Spleen (tissue), 11 donors: ENCODE data around the gene SIK3. TPM values are rescaled to one million over a fixed set of nuclear protein-coding genes. Genes with fewer than 3 reads are reported as not detected.
A peak's percentile ranks its signal among the peaks of the same experiment; 100 is the strongest.

ENCODE experiments used
- DNase-seq: peaks from one replicate; pipeline ENCODE4 v3.0.0-alpha.2; 2020
- H3K27ac ChIP-seq, 8 donors: fragments of 200-600 bp; sonication (generic) in 7 of 8; 1 replicate in 4 of 8; 2 replicates in 4 of 8; pipeline versions ENCODE4 v1.5.0 to v1.8.0; 2016 to 2021; ENCODE audit warnings: inconsistent platforms in 4 of 8, mild to moderate bottlenecking in 4 of 8, moderate library complexity in 1 of 8
- H3K27me3 ChIP-seq, 7 donors: fragments of 200-600 bp; sonication (generic) in 6 of 7; replicated peaks in 1 of 7; 1 replicate in 4 of 7; 2 replicates in 3 of 7; pipeline versions ENCODE4 v1.5.0 to v1.8.0; 2016 to 2021; ENCODE audit warnings: inconsistent platforms in 3 of 7, mild to moderate bottlenecking in 1 of 7
- H3K36me3 ChIP-seq, 6 donors: fragments of 200-600 bp; sonication (generic) in 5 of 6; 1 replicate in 4 of 6; 2 replicates in 2 of 6; pipeline versions ENCODE4 v1.5.0 to v1.8.0; 2016 to 2021; ENCODE audit warnings: inconsistent platforms in 2 of 6
- H3K4me1 ChIP-seq, 6 donors: fragments of 200-600 bp; sonication (generic) in 5 of 6; 1 replicate in 3 of 6; 2 replicates in 3 of 6; pipeline versions ENCODE4 v1.5.0 to v1.8.0; 2016 to 2021; ENCODE audit warnings: inconsistent platforms in 3 of 6
- H3K4me3 ChIP-seq, 8 donors: fragments of 200-600 bp; sonication (generic) in 7 of 8; 1 replicate in 4 of 8; 2 replicates in 4 of 8; pipeline versions ENCODE4 v1.5.0 to v1.8.0; 2016 to 2021; ENCODE audit warnings: inconsistent platforms in 4 of 8, mild to moderate bottlenecking in 4 of 8, moderate library complexity in 2 of 8
- H3K9me3 ChIP-seq, 8 donors: fragments of 200-600 bp; sonication (generic) in 7 of 8; 1 replicate in 4 of 8; 2 replicates in 4 of 8; pipeline versions ENCODE4 v1.5.0 to v1.8.0; 2016 to 2021; ENCODE audit warnings: inconsistent platforms in 4 of 8
- POLR2A ChIP-seq, 3 donors: fragments of 450-650 bp; IDR thresholded peaks; one replicate each; pipeline ENCODE4 v1.5.1; 2017; ENCODE audit warnings: antibody characterized with exemption in 3 of 3, mild to moderate bottlenecking in 1 of 3
- POLR2AphosphoS5 ChIP-seq, 3 donors: sonication (generic); formaldehyde crosslinking; IDR thresholded peaks; one replicate each; pipeline ENCODE4 v1.5.1; 2017; ENCODE audit warnings: antibody characterized with exemption in 3 of 3
- WGBS, 5 donors: extraction: QIAGEN DNeasy Blood & Tissue Kit in 3 of 5; methylation state at CpG; one replicate each; pipeline versions ENCODE4 v1.1.5 to v1.1.7; 2013 to 2018; 5-methylcytosine and 5-hydroxymethylcytosine counted together
- intact Hi-C: fragments of 100-400 bp; cut with DNase I; formaldehyde crosslinking; loops from one replicate; pipeline ENCODE4 v1.15.0; 2023; ENCODE audit warnings: low total_unique reads
- polyA plus RNA-seq, 3 donors: library from polyadenylated mRNA; stranded (reverse); fragments of 200-250 nt; gene quantifications; one replicate each; pipeline ENCODE4 v1.2.1, GENCODE V29; 2013
- total RNA-seq, 7 donors: library from RNA; depleted of rRNA in 3 of 7; stranded (reverse); fragments of >200 nt in 3 of 7; fragmentation: NEBNext Ultra II Directional in 4 of 7; extraction: Animal tissue kit (Norgen Biotek cat#: 25700) in 4 of 7; gene quantifications; one replicate each; pipeline versions ENCODE4 v1.1.0 to v1.2.1, GENCODE V29; 2016 to 2021
- TF ChIP-seq, protein P1 (sequence below), 11 experiments: fragments of 200-600 bp in 7 of 11; fragments of 450-650 bp in 4 of 11; sonication (generic) in 4 of 11; IDR thresholded peaks in 8 of 11; conservative IDR thresholded peaks in 3 of 11; 1 replicate in 7 of 11; 2 replicates in 4 of 11; pipeline versions ENCODE4 v1.4.0 to v1.8.0; 2016 to 2021; ENCODE audit warnings: antibody characterized with exemption in 11 of 11, inconsistent platforms in 4 of 11, mild to moderate bottlenecking in 1 of 11
- donor health status: healthy with polysubstance abuse.
- donor health status: DM: no; HTN: no; CAD: no; lungs with moderate emphysema.
- donor health status: DM: no; HTN: no; CAD: no.
- donor health status: Bipolar disorder and iron deficiency.
- donor health status: healthy.
- donor health status: DM: no; HTN: no; CAD: no.
- donor health status: DM: yes; HTN: yes; CAD: no.

Gene SIK3
- total and polyA plus RNA-seq, 10 donors: 7.8 to 112 (median 67.6) TPM

DNA sequence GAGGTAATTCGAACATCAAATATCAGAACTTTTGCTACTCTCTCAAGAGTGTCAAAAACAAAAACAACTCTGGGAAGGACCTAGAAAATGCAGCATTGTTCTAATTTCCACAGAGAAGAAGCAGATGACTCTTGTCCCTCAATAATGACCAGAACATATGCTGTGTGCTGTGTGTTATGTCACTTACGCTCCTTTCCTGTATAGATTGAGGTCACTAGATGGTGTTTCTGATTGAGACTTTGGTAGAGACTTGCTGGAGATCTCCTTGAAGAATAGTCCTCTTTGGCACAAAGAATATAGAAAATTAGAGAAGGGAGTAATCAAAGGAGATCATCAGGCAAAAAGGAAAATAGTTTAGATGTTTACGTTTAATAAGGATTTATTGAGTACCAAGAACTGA is 2.3 kb upstream of the SIK3 start:
- DNase-seq: no peak
- TF ChIP-seq, protein P1, sequence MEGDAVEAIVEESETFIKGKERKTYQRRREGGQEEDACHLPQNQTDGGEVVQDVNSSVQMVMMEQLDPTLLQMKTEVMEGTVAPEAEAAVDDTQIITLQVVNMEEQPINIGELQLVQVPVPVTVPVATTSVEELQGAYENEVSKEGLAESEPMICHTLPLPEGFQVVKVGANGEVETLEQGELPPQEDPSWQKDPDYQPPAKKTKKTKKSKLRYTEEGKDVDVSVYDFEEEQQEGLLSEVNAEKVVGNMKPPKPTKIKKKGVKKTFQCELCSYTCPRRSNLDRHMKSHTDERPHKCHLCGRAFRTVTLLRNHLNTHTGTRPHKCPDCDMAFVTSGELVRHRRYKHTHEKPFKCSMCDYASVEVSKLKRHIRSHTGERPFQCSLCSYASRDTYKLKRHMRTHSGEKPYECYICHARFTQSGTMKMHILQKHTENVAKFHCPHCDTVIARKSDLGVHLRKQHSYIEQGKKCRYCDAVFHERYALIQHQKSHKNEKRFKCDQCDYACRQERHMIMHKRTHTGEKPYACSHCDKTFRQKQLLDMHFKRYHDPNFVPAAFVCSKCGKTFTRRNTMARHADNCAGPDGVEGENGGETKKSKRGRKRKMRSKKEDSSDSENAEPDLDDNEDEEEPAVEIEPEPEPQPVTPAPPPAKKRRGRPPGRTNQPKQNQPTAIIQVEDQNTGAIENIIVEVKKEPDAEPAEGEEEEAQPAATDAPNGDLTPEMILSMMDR (IDR thresholded peaks at IDR 0.05 in 8 of 11, conservative IDR thresholded peaks at IDR 0.05 in 3 of 11): no peak
- TF ChIP-seq POLR2A (IDR thresholded peaks at IDR 0.05) (no peak), POLR2AphosphoS5 (IDR thresholded peaks at IDR 0.05) (no peak)
- Histone ChIP-seq H3K27ac (peak overlapping the region in 1 of 8 donors; percentile 97), H3K4me1 (peaks cover 14 to 39% (median 31%) of the 10 kb centered on the region in 6 donors), H3K27me3 (no peaks in the 10 kb centered on the region), H3K36me3 (no peaks in the 10 kb centered on the region), H3K4me3 (no peak overlapping the region), H3K9me3 (no peaks in the 10 kb centered on the region)
- intact Hi-C loops: loop anchor here (10.0 kb wide), 1 partner anchor 124 kb away; no protein-coding TSS in a partner anchor
- 89 to 95% (median 92%) methylated on average over 3 of the region's 3 CpGs for WGBS, 5 donors

DNA sequence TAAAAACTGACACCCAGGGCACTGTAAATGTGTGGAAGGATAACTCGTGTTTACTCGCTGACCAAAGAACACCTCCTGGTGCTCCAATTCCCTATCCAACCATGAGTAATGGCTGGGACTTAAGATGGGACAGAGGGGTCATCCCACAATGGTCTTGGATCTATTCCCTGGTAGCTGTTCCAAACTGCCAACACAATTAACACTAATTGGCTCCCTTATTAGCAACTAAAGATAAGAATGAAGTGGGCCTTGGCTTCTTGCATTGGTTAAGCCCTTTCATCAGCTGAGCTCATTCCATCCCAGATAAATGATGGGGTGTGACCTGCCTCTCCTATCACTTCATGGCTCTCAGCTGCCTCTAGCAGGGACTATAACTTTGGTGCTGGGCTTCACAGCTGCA is 1.5 kb upstream of the SIK3 start:
- Histone ChIP-seq H3K4me1 (peaks cover 21 to 48% (median 40%) of the 10 kb centered on the region in 6 donors), H3K9me3 (no peaks in the 10 kb centered on the region), H3K36me3 (no peaks in the 10 kb centered on the region), H3K27me3 (no peaks in the 10 kb centered on the region), H3K4me3 (no peak overlapping the region), H3K27ac (peak overlapping the region in 7 of 8 donors; percentile 89 to 99 (median 94))
- DNase-seq: no peak
- intact Hi-C loops: loop anchor here (10.0 kb wide), 1 partner anchor 125 kb away; no protein-coding TSS in a partner anchor
- 83 to 94% (median 88%) methylated on average over 2 of the region's 2 CpGs for WGBS, 5 donors
- no peak for TF ChIP-seq POLR2AphosphoS5 (IDR thresholded peaks at IDR 0.05)
- TF ChIP-seq POLR2A (IDR thresholded peaks at IDR 0.05): no peak
- TF ChIP-seq, protein P1 (IDR thresholded peaks at IDR 0.05 in 8 of 11, conservative IDR thresholded peaks at IDR 0.05 in 3 of 11): no peak

DNA sequence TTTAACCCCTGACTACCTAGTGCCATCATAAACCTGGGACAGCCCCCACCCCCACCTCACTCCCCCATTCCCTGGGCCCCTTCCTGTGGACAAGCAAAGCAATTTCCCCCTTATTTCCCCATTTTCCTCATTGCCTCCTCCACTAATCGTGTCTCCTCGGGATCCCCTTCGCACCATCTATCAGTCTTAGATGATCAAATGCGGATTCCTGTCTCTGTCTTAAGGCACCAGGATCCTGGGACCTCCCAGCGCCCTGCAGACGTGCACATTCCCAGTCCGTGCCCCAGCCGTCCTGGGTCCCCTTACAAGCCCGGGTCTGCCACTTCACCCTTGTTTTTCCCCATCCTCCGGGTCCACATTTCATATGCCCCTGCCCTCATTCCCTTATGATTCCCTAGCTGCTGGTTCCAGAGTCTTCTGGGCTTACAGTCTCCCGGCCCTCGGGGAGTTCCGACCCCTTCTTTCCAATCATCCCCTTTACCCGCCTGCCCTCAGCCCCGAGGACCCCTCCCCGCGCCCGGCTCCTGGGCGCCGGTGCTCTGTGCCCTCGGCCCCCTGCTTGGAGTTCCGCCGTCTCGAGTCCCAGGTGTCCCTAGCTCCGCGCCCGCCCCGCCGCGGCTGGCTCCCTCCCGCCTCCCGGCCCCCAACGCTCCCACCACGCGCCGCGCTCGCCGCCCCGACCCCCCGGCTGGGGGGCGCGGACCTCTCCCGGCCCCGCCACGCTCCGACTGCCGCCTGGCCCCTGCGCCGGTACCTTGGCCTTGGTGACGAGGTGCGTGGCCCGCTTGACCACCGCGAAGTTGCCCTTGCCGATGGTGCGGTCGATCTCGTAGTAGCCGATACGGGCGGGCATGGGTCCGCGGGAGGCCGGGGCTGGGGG is 599 bp downstream of the SIK3 start:
- WGBS, 5 donors: 0 to 1% (median 1%) methylated on average over 20 to 65 of the region's 65 CpGs
- intact Hi-C loops: no loop called here
- no peak for TF ChIP-seq POLR2A (IDR thresholded peaks at IDR 0.05)
- TF ChIP-seq POLR2AphosphoS5 (IDR thresholded peaks at IDR 0.05): no peak
- TF ChIP-seq, protein P1 (IDR thresholded peaks at IDR 0.05 in 8 of 11, conservative IDR thresholded peaks at IDR 0.05 in 3 of 11): no peak

DNA sequence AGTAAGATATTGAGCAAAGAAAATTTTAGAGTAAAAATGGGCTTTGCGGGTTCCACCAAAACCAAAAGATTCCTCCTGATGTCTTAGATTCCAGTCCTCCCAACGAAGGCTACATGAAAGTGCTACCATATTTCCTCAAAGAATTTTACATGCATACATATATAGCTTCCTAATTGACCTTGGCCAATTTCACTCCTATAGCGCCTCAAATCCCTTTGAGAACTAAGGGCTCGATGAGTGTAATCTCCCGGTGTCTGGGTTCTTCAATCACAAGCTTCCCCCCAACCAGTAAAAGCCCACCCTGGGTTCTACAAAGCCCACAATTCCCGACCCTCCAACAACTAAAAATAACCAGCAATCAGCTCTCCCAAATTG is 1.2 kb downstream of the SIK3 start:
- no peak for DNase-seq
- Histone ChIP-seq H3K36me3 (no peaks in the 10 kb centered on the region), H3K4me3 (peak overlapping the region; percentile 64 to 90 (median 72)), H3K4me1 (peaks cover 40 to 75% (median 66%) of the 10 kb centered on the region in 6 donors), H3K27me3 (no peaks in the 10 kb centered on the region), H3K9me3 (no peaks in the 10 kb centered on the region), H3K27ac (peak overlapping the region; percentile 85 to 99 (median 94))
- no peak for TF ChIP-seq POLR2AphosphoS5 (IDR thresholded peaks at IDR 0.05)
- TF ChIP-seq, protein P1 (IDR thresholded peaks at IDR 0.05 in 8 of 11, conservative IDR thresholded peaks at IDR 0.05 in 3 of 11): no peak
- no peak for TF ChIP-seq POLR2A (IDR thresholded peaks at IDR 0.05)
- intact Hi-C loops: no loop called here
- WGBS, 5 donors: 29 to 44% (median 35%) methylated on average over 6 of the region's 6 CpGs

More for the DNA sequence above, 599 bp downstream of the SIK3 start:
- no peak for DNase-seq
- Histone ChIP-seq H3K36me3 (no peaks in the 10 kb centered on the region), H3K4me1 (peaks cover 37 to 68% (median 61%) of the 10 kb centered on the region in 6 donors), H3K27ac (peak overlapping the region; percentile 85 to 99 (median 94)), H3K9me3 (no peaks in the 10 kb centered on the region), H3K4me3 (peak overlapping the region; percentile 64 to 90 (median 72)), H3K27me3 (no peaks in the 10 kb centered on the region)
